ENCODE results near the gene DAGLA. TPM values are rescaled to one million over a fixed set of nuclear protein-coding genes. Genes with fewer than 3 reads are reported as not detected.
A peak's percentile ranks its signal among the peaks of the same experiment; 100 is the strongest.

DAGLA gene
- total and polyA plus RNA-seq, 8 donors = 3.7 to 6.9 (median 5.2) TPM

- Histone ChIP-seq H3K9me3 (no peaks in the 10 kb centered on the region), H3K4me1 (peaks cover 12 to 26% (median 19%) of the 10 kb centered on the region in 3 donors), H3K36me3 (no peaks in the 10 kb centered on the region), H3K27me3 (no peaks in the 10 kb centered on the region), H3K4me3 (no peak overlapping the region), H3K27ac (no peak overlapping the region)
- peak in 2 of 4 donors; percentile 4 to 22 for ATAC-seq
- FAIRE-seq = no peak
- TF ChIP-seq, protein P1, sequence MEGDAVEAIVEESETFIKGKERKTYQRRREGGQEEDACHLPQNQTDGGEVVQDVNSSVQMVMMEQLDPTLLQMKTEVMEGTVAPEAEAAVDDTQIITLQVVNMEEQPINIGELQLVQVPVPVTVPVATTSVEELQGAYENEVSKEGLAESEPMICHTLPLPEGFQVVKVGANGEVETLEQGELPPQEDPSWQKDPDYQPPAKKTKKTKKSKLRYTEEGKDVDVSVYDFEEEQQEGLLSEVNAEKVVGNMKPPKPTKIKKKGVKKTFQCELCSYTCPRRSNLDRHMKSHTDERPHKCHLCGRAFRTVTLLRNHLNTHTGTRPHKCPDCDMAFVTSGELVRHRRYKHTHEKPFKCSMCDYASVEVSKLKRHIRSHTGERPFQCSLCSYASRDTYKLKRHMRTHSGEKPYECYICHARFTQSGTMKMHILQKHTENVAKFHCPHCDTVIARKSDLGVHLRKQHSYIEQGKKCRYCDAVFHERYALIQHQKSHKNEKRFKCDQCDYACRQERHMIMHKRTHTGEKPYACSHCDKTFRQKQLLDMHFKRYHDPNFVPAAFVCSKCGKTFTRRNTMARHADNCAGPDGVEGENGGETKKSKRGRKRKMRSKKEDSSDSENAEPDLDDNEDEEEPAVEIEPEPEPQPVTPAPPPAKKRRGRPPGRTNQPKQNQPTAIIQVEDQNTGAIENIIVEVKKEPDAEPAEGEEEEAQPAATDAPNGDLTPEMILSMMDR (IDR thresholded peaks at IDR 0.05) = no peak
- intact Hi-C loops (cut with DNase I) = no loop called here
- WGBS, 2 donors = 51 to 58% methylated on average over 18 to 22 of the region's 22 CpGs
- DNase-seq = no peak
These were observed 84.5 kb downstream of the DAGLA start for GRCh38 chr11:61764606-61765260.

DNA sequence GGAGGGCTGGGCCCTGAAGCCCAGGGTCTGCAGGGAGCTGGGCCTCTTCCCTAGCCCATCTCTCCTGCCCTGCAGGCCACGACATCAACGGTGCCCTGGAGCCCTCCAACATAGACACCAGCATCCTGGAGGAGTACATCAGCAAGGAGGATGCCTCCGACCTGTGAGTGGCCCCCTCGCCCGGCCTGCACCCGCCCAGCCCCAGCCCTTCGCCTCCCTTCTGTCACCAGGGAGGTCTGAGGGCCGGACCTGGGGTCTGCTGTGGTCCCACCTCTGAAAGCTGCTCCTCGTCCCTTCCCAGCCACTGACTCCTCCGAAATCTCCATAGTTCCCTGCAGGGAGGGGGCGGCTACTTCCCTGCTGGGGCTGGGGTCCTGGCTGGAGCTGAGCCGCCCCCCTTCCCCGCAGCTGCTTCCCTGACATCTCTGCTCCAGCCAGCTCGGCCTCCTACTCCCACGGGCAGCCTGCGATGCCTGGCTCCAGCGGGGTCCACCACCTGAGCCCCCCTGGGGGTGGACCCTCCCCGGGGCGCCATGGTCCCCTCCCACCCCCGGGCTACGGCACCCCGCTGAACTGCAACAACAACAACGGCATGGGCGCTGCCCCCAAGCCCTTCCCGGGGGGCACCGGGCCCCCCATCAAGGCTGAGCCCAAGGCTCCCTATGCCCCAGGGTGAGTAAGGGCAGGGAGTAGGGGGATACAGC lies 85.5 kb downstream of the DAGLA start:
- Histone ChIP-seq H3K36me3 (no peaks in the 10 kb centered on the region), H3K27ac (no peak overlapping the region), H3K4me1 (peaks cover 12 to 26% (median 20%) of the 10 kb centered on the region in 3 donors), H3K9me3 (no peaks in the 10 kb centered on the region), H3K27me3 (no peaks in the 10 kb centered on the region), H3K4me3 (no peak overlapping the region)
- DNase-seq = peak in 1 of 6 donors; percentile 54
- no peak for ATAC-seq
- TF ChIP-seq, protein P1 (IDR thresholded peaks at IDR 0.05) = no peak
- no peak for FAIRE-seq
- WGBS, 2 donors = 89 to 91% methylated on average over 26 of the region's 26 CpGs
- intact Hi-C loops (cut with DNase I) = no loop called here

- TF ChIP-seq, protein P1 (IDR thresholded peaks at IDR 0.05) = no peak
- no peak for ATAC-seq
- Histone ChIP-seq H3K36me3 (no peaks in the 10 kb centered on the region), H3K4me1 (peaks cover 12 to 26% (median 20%) of the 10 kb centered on the region in 3 donors), H3K27ac (no peak overlapping the region), H3K4me3 (no peak overlapping the region), H3K27me3 (no peaks in the 10 kb centered on the region), H3K9me3 (no peaks in the 10 kb centered on the region)
- intact Hi-C loops (cut with DNase I) = no loop called here
- DNase-seq = peak in 1 of 6 donors; percentile 64
- FAIRE-seq = no peak
- 81 to 82% methylated on average over 10 to 13 of the region's 13 CpGs for WGBS, 2 donors
These were observed 86.2 kb downstream of the DAGLA start for GRCh38 chr11:61766353-61766841.

GRCh38 chr11:61768376-61769076 lies 88.3 kb downstream of the DAGLA start:
- Histone ChIP-seq H3K4me1 (peaks cover 15 to 28% (median 28%) of the 10 kb centered on the region in 3 donors), H3K36me3 (no peaks in the 10 kb centered on the region), H3K9me3 (no peaks in the 10 kb centered on the region), H3K27me3 (no peaks in the 10 kb centered on the region), H3K27ac (peak overlapping the region; percentile 59 to 73 (median 66)), H3K4me3 (no peak overlapping the region)
- TF ChIP-seq, protein P1 (IDR thresholded peaks at IDR 0.05) = no peak
- peak in 1 of 6 donors; percentile 61 for DNase-seq
- WGBS, 2 donors = 44 to 48% methylated on average over 11 of the region's 11 CpGs
- intact Hi-C loops (cut with DNase I) = no loop called here
- peak; percentile 4 to 60 (median 26) for ATAC-seq
- no peak for FAIRE-seq

All from pancreas (tissue), 10 donors.